Frontal cortex (tissue), 4 donors: Measurements from ENCODE around the gene MKNK1. TPM values are rescaled to one million over a fixed set of nuclear protein-coding genes. Genes with fewer than 3 reads are reported as not detected.

Experiments
- DNase-seq, 2 donors: peaks; one replicate each; pipeline ENCODE4 v3.0.0; 2012; ENCODE audit warnings: low spot score in 2 of 2
- FAIRE-seq: peaks from 2 replicates; lab custom pipeline; 2012; peaks lifted over from hg19 to GRCh38; lab: Jason Lieb, UNC
- total RNA-seq: library from RNA; depleted of rRNA; stranded (reverse); fragments of >200 nt; gene quantifications from one replicate; pipeline ENCODE4 v1.2.3, GENCODE V29; 2014
- donor health status: control.
- donor health status: control.
- donor health status: control.

The MKNK1 gene
- total RNA-seq, 1 donor from 2014 or later, result 7.7 TPM

DNA sequence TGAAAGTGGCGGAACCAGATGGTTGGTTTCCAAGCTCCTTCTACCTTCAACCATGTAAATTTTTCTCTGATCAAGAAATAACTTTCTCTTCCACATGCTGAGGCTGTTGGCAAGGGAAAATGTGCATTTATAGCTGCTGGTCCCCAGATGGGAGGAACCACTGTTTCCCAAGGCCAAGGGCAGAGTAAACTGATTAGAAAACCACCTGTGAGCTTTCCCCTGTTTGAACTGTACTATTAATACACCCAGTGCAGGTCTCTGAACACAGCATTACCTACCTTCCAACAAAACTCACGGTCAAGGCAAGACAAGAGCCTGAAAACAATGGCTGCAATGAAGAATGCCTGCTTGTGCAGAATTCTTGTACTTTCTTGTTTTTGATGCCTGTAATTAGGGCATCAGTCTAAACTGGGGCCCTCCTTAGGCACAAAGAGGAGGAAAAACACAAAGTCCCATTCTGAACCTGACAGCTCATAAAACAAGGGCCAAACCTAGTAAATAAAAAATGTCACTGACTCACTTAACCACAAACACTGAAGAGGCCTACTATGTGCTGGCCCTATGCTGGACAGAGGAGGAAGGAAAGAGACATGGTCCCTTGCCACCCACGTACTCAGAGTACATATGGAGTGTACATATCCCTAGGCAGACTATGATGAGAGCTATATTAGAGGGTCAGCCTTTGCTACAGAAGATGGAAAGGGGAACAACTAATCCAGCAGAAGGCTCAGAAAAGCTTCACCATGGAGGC is 2.6 kb downstream of the MKNK1 start:
- no peak for FAIRE-seq

DNA sequence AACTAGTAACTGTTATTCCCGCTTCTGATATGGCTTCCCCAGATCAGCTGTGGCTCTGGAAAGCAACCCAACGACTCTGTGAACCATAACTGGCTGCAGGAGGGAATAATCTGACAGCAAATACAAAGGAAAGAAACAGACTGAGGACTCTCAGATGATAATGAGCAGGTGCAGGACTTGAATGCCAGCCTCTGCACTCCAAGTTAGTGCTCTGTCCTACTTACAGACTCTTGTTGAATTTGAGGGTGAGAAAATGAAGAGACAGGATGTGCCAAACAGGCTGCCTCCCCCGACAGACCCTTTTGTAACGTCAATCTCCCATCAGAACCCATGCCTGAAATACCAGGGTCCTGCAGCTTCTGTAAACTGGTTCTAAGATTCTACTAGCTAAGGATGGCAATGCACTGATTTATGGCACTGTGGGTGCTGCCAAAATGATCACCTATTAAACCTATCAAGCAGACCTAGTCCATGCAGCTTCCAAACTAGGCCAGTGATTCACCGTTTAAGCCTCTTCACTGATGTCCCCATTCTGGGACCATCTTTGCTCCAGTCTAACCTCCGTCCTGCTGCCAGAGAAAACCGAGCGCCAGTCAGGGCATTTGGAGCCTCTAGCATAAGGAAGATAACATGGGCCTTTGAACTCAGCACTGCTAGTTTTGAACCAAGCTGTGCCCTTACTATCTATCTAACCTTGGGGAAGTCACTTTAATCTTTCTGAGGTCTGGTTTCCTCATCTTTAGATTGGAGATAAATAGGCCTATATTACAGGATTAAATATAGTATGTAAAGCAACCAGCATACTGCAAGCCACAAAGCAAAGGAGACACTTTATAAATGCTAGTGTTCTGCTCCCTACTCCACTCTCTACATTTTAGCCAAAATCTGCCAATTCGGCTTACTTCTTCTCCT is 4.8 kb downstream of the MKNK1 start:
- DNase-seq (no peak), FAIRE-seq (no peak)

More for the DNA sequence above, 2.6 kb downstream of the MKNK1 start:
- no peak for DNase-seq

DNA sequence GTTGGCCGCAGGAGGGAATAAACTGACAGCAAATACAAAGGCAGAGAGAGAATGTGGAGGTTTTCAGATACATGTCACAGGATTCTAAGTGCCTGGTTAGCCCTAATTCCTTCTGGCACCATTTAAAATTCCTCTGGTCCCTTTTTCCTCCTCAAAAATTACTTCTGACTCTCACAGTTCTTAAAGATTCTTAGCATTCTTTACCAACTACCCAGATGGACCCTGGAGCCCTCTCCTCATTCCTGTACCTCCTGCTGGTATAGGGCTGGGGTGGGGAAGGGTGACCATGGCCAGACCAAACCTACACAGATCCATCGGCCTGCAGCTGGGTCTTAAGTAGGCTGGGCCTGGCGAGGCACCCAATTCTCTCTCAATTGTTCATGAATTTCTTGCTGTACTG is 7.2 kb downstream of the MKNK1 start:
- no peak for DNase-seq
- FAIRE-seq, result no peak

DNA sequence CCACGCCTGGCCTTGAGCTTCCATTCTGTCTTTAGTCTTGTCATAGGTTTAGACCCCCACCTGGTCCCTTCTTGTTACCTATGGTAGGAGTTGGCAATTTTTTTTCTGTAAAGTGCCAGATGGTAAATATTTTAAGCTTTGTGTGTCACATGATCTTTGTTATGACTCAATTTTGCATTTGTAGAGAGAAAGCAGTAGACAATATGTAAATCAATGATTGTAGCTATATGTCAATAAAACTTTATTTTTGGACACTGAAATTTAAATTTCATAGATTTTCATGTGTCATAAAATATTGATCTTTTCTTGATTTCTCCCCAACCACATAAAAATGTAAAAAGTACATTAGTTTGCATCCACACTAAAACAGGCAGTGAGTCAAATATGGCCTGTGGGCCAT is 8.0 kb downstream of the MKNK1 start:
- FAIRE-seq (no peak), DNase-seq (no peak)

DNA sequence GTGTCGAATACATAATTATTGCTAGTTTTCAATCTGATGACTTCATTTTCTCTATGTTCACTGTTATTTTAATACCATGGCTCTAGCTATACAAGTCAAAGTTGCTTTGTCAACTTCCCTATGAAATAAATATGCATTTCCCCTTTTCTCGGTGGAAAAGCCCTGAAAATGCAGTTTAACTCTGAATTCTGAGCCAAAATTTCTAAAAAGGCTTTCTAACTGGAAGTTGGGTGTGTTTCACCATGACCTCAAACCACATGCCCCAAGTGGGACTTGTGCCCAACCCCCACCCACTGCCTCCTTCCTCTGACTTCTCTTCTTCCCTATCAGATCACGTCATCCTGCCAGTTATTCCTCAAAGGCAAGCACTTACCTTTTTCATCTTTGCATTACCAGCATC is 8.9 kb downstream of the MKNK1 start:
- DNase-seq (no peak), FAIRE-seq (no peak)

DNA sequence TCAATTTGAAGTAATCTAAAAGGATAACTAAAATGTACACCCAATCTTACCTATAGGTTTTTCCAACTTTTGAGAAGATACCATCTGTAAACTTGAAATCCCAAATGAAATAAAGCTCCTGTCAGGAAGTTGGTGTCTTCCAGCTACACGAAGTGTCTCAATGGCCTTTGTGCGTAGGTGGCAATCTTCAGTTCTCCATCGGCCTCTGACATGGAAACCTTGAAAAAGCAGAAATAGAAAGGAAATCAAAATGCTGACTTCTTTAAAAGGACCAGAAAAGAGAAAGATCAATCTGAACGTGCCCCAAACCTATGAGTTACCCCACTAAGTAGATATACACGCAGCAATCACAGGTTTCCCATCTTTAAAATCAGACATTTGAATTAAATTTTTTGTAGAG is 10.0 kb downstream of the MKNK1 start:
- FAIRE-seq (no peak), DNase-seq (no peak)

DNA sequence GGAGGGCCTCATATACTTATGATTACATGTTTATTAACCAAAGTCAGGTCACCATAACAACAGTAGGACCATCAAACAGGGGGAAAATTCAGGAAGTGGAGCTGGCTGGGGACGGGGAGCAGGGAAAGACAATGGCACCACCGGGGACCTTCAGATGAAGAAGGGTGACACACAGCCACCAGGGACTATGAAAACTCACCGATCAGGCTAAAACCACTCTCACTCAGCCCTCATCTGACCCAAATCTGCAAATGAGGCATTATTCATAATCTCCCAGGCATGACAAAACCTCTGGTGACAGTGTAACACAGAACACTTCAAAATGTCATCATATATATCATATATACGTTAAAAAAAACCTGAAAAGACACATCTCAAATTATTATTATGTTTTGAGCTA is 11.2 kb downstream of the MKNK1 start:
- no peak for DNase-seq
- FAIRE-seq, result no peak

DNA sequence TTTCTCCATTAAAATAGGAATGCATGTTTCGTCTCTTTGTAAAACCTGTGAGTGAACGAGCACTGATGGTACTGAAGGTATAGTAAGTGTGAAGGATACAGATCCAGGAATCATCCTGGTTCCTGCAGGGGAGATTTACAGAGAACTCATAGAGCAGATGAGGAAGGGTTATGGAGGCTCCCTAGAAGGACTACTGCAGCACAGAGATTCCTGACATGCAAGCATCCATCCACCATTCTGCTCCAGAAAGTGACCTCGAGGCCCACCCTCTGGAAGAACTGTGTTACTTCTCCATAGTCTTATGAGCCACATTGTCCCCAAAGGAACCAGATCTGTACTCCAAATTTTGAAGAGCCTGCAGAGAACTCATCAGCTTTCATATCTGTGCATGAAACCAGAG is 14.5 kb downstream of the MKNK1 start:
- FAIRE-seq, result no peak
- DNase-seq, result no peak

DNA sequence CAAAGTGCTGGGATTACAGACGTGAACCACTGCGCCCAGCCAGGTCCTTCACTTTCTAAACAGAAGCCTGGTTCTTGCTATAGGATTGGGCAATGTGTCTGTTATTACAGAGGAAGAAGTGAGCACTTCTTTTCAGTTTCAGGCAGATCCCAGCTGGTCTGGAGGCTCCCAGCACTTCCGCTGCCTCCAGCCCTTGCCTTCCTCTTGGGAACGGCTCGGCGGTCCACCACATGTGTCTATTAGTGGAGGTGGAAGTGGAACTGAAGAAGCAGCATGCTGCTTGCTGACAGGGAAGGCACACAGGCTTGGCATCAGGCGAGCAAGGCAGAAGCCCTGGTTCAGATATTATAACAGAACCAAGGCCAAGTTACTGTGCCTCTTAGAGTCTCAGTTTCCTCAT is 17.0 kb downstream of the MKNK1 start:
- FAIRE-seq, result no peak

DNA sequence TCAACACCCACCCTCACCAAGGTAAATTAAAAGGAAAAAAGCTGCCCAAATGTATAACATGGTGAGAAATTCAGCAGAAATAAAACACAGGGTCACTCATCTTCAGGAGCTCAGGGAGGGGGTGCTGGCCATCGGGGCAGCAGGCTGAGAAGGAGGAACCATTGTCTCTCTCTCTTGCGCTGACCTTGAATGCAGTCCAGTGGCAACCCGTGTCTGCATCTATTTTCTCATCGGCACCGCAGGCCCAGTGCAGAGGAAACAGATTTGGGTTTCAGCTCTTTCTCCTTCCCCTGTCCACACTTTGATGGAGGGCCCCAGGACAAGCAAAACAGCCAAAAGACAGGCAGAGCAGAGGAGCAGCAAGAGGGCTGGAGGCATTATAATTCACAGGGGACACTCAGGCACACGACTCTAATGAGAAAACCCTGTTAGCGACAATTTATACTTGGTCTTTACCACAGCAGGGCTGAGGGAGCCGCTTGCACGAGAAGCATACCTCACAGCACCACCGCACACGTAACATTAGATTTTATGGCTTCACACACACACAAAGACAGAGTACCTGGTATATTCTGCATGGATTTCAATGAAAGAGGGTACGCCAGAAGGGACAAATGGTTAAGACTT is 18.6 kb downstream of the MKNK1 start:
- DNase-seq (no peak), FAIRE-seq (no peak)

More for the DNA sequence above, 17.0 kb downstream of the MKNK1 start:
- no peak for DNase-seq

DNA sequence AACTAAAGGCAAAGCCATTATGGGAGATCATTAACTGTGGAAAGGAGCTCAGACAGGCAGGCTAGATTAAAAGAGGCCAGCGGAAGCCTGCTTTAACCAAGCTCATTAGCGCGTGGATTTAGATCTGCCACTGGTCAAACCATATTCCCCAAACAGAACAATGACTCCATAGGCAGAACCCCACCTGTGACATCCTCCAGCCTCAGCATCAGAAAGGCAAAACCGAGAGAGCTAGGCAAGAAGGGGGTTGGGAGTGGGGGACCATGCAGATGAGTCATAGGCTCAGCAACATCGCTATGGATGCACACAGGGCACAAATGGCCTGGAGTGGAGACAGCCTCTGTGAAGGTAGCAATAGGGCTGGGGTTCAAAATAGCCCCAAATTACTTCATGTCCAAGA is 20.6 kb downstream of the MKNK1 start:
- DNase-seq, result no peak
- no peak for FAIRE-seq

DNA sequence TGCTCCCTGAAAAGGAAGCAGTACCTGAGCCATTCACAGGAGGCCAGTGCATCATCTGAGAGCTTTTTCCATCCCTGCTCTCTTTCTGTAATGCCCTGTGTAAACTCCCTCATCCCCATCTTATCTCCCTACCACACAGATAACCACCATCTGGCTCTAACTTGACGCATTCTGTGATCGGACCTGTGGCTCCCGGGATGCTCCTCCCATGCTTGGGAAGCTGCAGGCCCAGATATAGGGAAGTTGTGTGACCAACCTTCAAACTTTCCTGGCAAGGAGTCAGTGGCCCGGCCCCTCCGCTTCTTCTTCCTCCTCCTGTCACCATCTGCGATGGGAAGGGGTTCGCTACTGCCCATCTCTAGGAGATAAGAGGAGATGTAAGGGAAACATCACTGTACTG is 21.1 kb downstream of the MKNK1 start:
- no peak for FAIRE-seq
- no peak for DNase-seq

DNA sequence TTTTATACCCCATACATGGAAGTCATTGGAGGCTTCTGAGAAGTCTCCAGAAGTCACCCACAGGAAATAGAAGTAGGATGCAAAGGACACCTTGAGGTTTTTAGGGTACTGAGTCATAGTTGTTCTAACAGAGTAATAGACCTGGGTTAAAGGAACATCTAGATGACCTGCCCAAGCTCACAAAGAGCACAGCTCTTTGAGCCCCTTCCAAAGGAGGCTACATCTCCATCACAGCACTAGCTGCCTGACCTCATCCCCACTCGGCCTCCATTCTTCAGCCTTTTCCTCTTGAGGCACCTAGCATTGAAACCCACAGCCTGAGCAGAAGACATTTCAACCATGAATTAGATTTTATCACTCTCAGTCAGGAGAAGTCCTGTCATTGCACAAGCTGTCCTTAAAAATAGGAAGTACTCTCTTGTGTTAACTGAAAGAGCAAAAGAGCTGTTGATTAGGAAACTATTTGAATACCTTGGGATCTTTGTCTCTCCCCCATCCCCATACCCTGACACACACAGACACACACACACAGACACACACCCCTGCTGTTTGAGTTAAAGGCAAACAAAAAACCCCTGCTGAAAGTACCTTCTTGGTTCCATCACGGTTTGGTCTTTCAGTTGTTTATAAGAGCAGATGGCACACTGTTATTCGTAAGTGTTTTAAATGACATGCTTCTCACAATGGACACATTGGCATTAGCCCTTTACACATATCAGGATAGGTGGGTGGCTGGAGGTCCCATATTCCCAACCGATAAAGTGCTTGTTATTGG is 22.2 kb downstream of the MKNK1 start:
- DNase-seq (no peak), FAIRE-seq (no peak)

DNA sequence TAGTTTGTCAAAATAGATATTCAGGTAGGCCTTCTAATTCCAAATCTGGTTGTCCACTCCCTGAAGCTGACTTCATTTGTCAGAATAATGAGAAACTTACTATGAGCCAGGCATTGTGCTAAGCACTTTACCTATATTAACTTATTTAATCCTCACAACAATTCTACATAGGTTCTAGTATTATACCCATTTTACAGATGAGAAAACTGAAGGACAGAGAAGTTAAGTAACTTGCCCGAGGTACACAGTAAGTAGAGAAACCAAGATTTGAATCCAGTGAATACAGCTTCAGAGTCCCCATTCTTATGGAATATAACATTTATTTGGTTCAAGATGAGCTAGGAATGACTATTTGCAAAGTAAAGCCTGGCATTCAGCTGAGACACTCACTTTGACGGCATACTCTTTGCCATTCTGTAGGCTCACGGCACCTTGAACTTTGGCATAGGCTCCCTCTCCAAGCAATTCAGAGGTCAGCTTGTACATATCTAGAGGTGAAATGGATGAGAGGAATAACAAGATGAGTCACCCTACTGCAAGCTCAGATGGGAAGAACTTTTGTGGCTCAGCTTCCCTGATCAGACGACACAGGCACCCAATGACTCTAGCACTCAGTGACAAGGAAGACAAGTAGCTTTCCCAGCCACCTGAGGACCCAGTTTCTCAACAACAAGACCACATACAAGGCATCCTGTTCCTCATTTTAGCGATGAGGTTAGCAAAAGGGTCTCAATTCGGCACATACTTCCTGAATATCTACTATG is 23.7 kb downstream of the MKNK1 start:
- DNase-seq, result no peak
- FAIRE-seq, result no peak

DNA sequence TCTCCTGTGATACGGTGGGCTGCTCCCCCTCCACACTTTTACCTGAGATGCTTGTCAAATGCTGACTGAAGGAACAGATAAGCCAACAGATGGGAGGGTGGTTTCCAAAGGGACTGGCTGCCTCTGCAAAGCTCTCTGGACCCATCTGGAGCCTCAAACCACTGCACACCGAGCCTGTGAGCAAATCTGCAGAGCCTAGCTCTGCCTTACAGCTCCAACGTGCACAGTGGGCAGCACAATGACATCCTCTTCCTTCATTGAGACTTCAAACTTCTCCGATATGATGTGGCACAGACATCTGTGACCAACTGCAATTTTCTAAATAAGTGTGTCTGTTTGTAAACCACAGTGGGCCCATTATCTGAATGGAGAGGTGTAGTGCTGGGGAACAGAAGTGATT is 26.4 kb downstream of the MKNK1 start:
- DNase-seq, result no peak
- no peak for FAIRE-seq

DNA sequence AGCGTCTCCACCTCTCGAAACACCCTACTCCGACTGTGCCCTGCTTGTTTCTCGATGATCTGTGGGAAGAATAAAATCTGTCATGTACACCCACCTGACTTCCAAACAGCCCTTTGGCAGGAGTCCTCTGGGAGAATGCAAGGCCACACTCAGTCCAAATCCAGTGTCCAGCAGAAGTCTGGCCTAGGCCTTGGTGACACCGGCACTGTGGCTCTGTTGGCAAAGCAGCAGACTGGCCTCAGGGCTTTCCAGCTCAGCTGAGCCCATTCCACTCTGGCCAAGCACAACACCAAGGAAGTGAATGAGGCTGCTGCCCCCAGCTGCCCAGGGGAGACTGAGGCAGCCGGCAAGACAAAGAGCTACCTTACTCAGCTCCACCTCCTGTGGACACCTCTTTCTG is 27.5 kb downstream of the MKNK1 start:
- FAIRE-seq (no peak), DNase-seq (no peak)

DNA sequence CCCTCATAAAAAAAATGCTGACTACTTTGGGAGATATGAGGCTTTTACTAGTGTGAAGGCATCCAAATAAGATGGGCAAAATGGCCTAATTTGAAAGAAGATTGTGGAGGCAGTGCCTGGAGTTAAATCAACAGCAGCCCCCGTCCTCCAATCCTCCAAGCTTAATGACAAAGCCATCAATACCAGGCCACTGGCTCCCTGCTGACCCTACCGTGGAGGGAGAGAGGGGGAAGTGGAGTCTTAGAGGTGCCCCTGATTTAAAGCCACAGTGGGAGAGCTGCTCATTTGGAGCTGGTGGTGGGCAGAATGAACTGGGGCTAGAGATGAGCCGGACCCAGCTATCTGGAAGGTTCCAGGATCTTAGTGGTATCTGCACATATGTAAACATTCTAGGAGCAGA is 28.3 kb downstream of the MKNK1 start:
- DNase-seq (no peak), FAIRE-seq (no peak)

DNA sequence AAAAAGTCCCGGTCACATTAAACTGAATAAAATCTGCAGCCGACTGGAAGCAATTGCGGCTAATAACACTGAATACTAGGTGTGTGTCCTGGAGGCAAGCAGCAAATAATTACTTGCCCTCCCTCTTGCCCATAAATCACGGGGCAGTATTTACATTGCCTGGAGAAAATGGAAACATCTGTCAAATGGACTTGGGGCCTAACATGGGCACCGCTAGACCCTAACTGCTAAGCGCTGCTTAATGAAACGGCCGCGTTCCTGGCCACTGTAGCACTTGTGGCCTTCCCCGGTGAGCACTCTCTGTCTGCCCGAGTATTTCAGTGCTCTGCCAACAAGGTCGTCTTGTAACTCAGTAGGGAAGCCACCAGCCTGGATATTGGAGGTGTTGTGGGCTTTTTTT is 28.8 kb downstream of the MKNK1 start:
- FAIRE-seq, result no peak
- no peak for DNase-seq

DNA sequence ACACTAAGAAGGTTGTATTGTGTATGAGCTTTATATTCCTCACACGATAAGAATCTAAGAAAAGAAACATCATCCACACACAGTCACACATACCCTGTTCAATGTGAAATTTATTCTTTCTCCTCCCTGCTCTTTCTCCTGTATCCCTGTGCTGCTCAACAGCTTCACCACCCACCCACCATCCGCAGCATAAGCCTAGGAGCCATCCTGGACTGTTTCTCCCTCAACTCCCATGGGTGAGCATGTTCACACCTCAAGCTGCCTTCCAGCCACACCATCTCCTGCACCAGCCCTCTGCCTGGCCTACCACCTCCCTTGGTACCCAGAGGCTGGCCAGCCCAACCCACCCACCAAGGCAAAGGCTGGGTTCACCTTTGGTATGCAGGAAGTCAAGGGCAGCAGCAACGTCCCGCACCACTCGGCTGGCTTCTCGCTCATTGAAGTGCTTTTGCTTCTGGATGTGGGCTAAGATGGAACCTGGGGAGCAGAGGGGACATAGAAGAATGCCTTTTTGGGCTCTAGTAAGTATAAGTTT is 32.3 kb downstream of the MKNK1 start:
- no peak for DNase-seq
- no peak for FAIRE-seq
